WERI-Rb-1 (cell line): ENCODE results near the gene HMG20B.

ENCODE experiments used
- DNase-seq: peaks from one replicate; pipeline ENCODE4 v3.0.0-alpha.2; 2020
- H3K27ac ChIP-seq: fragments of 250-450 bp; sonication (Bioruptor Pico); 2 replicates; pipeline ENCODE4 v1.5.1; 2020; ENCODE audit warnings: mild to moderate bottlenecking, moderate library complexity
- H3K27me3 ChIP-seq: fragments of 250-450 bp; sonication (Bioruptor Pico); 2 replicates; pipeline ENCODE4 v1.5.1; 2021; ENCODE audit warnings: mild to moderate bottlenecking, low read depth, moderate library complexity; ENCODE audit not compliant: insufficient read depth, severe bottlenecking
- H3K36me3 ChIP-seq: fragments of 250-450 bp; sonication (Bioruptor Pico); 2 replicates; pipeline ENCODE4 v1.5.1; 2020; ENCODE audit warnings: mild to moderate bottlenecking, moderate library complexity
- H3K4me3 ChIP-seq: 2 replicates; pipeline ENCODE4 v1.5.1; 2011; ENCODE audit warnings: low read depth, mild to moderate bottlenecking, control low read depth, low read length
- H3K9me3 ChIP-seq: fragments of 250-450 bp; sonication (Bioruptor Pico); 2 replicates; pipeline ENCODE4 v1.5.1; 2021; ENCODE audit warnings: mild to moderate bottlenecking, moderate library complexity; ENCODE audit not compliant: severe bottlenecking
- TF ChIP-seq, protein P1 (sequence below): IDR thresholded peaks from 2 replicates; pipeline ENCODE4 v1.5.1; 2011; ENCODE audit warnings: low read depth, mild to moderate bottlenecking, control low read depth, inconsistent platforms, low read length

HMG20B gene

GRCh38 chr19:3620145-3620816 is 47.5 kb downstream of the HMG20B start:
- no peak for DNase-seq
- TF ChIP-seq, protein P1, sequence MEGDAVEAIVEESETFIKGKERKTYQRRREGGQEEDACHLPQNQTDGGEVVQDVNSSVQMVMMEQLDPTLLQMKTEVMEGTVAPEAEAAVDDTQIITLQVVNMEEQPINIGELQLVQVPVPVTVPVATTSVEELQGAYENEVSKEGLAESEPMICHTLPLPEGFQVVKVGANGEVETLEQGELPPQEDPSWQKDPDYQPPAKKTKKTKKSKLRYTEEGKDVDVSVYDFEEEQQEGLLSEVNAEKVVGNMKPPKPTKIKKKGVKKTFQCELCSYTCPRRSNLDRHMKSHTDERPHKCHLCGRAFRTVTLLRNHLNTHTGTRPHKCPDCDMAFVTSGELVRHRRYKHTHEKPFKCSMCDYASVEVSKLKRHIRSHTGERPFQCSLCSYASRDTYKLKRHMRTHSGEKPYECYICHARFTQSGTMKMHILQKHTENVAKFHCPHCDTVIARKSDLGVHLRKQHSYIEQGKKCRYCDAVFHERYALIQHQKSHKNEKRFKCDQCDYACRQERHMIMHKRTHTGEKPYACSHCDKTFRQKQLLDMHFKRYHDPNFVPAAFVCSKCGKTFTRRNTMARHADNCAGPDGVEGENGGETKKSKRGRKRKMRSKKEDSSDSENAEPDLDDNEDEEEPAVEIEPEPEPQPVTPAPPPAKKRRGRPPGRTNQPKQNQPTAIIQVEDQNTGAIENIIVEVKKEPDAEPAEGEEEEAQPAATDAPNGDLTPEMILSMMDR = no peak
- Histone ChIP-seq H3K27ac (no peak overlapping the region), H3K36me3 (peaks cover 29% of the 10 kb centered on the region), H3K4me3 (no peak overlapping the region), H3K9me3 (no peaks in the 10 kb centered on the region), H3K27me3 (no peaks in the 10 kb centered on the region)

- no peak for DNase-seq
- peaks cover 29% of the 10 kb centered on the region for H3K36me3 ChIP-seq
- TF ChIP-seq, protein P1 = no peak
- H3K4me3 ChIP-seq = no peak overlapping the region
- no peaks in the 10 kb centered on the region for H3K9me3 ChIP-seq
- H3K27me3 ChIP-seq = no peaks in the 10 kb centered on the region
- H3K27ac ChIP-seq = no peak overlapping the region
These were observed 48.2 kb downstream of the HMG20B start for GRCh38 chr19:3620817-3621547.

GRCh38 chr19:3621689-3622088 is 48.9 kb downstream of the HMG20B start:
- Histone ChIP-seq H3K27me3 (no peaks in the 10 kb centered on the region), H3K4me3 (no peak overlapping the region), H3K9me3 (no peaks in the 10 kb centered on the region), H3K27ac (no peak overlapping the region), H3K36me3 (peaks cover 30% of the 10 kb centered on the region)
- no peak for DNase-seq
- TF ChIP-seq, protein P1 = no peak

- Histone ChIP-seq H3K27ac (no peak overlapping the region), H3K9me3 (no peaks in the 10 kb centered on the region), H3K36me3 (peaks cover 27% of the 10 kb centered on the region), H3K4me3 (no peak overlapping the region), H3K27me3 (no peaks in the 10 kb centered on the region)
- DNase-seq = no peak
- TF ChIP-seq, protein P1 = no peak
These were observed 49.5 kb downstream of the HMG20B start for GRCh38 chr19:3622224-3622623.

GRCh38 chr19:3623716-3624115 is 51.0 kb downstream of the HMG20B start:
- no peak overlapping the region for H3K27ac ChIP-seq
- no peak overlapping the region for H3K4me3 ChIP-seq
- TF ChIP-seq, protein P1 = no peak
- no peaks in the 10 kb centered on the region for H3K9me3 ChIP-seq
- no peak for DNase-seq
- peaks cover 24% of the 10 kb centered on the region for H3K36me3 ChIP-seq
- H3K27me3 ChIP-seq = no peaks in the 10 kb centered on the region
